Trophoblast cell (in vitro differentiated cells and primary cell): ENCODE results near the gene ALKBH5.

Experiments
- DNase-seq, 2 donors: peaks; one replicate each; pipeline ENCODE4 v3.0.0-alpha.2; 2016
- H2AFZ ChIP-seq: 2 replicates; pipeline ENCODE4 v1.6.1; 2013; ENCODE audit warnings: low read length, moderate library complexity, mild to moderate bottlenecking; ENCODE audit not compliant: insufficient read depth, poor library complexity
- H2AK5ac ChIP-seq: 2 replicates; pipeline ENCODE4 v1.6.1; 2013; ENCODE audit warnings: mild to moderate bottlenecking, low read length
- H2BK120ac ChIP-seq: 2 replicates; pipeline ENCODE4 v1.6.1; 2013; ENCODE audit warnings: low read length, mild to moderate bottlenecking, moderate library complexity; ENCODE audit not compliant: insufficient read depth, poor library complexity
- H2BK12ac ChIP-seq: 2 replicates; pipeline ENCODE4 v1.6.1; 2013; ENCODE audit warnings: mild to moderate bottlenecking, low read length, moderate library complexity
- H2BK5ac ChIP-seq: 2 replicates; pipeline ENCODE4 v1.6.1; 2013; ENCODE audit warnings: low read length, low read depth, moderate library complexity, mild to moderate bottlenecking; ENCODE audit not compliant: poor library complexity
- H3K14ac ChIP-seq: 2 replicates; pipeline ENCODE4 v1.6.1; 2013; ENCODE audit warnings: mild to moderate bottlenecking, low read length
- H3K18ac ChIP-seq: 2 replicates; pipeline ENCODE4 v1.6.1; 2013; ENCODE audit warnings: mild to moderate bottlenecking, low read length
- H3K23ac ChIP-seq: 2 replicates; pipeline ENCODE4 v1.6.1; 2013; ENCODE audit warnings: low read length
- H3K27ac ChIP-seq: 2 replicates; pipeline ENCODE4 v1.5.1; 2013; ENCODE audit warnings: low read depth, mild to moderate bottlenecking, inconsistent platforms, low read length, moderate library complexity
- H3K27me3 ChIP-seq: 2 replicates; pipeline ENCODE4 v1.6.1; 2013; ENCODE audit warnings: inconsistent platforms, mild to moderate bottlenecking, low read length, moderate library complexity; ENCODE audit not compliant: insufficient read depth
- H3K36me3 ChIP-seq, 2 experiments: 1 replicate in 1 of 2; 2 replicates in 1 of 2; pipeline ENCODE4 v1.6.1; 2013; ENCODE audit warnings: low read length in 2 of 2, mild to moderate bottlenecking in 2 of 2, moderate library complexity in 1 of 2; ENCODE audit not compliant: insufficient read depth in 2 of 2, control insufficient read depth in 1 of 2
- H3K4ac ChIP-seq: 2 replicates; pipeline ENCODE4 v1.6.1; 2013; ENCODE audit warnings: low read depth, mild to moderate bottlenecking, low read length, moderate library complexity
- H3K4me1 ChIP-seq, 2 experiments: 1 replicate in 1 of 2; 2 replicates in 1 of 2; pipeline ENCODE4 v1.6.1; 2013; ENCODE audit warnings: low read length in 2 of 2, mild to moderate bottlenecking in 2 of 2, moderate library complexity in 1 of 2; ENCODE audit not compliant: insufficient read depth in 2 of 2, control insufficient read depth in 1 of 2
- H3K4me2 ChIP-seq: 2 replicates; pipeline ENCODE4 v1.6.1; 2013; ENCODE audit warnings: inconsistent platforms, mild to moderate bottlenecking, low read length, moderate library complexity
- H3K4me3 ChIP-seq: 2 replicates; pipeline ENCODE4 v1.5.1; 2013; ENCODE audit warnings: mild to moderate bottlenecking, low read depth, low read length, inconsistent platforms
- H3K79me1 ChIP-seq: one replicate; pipeline ENCODE4 v1.6.1; 2013; ENCODE audit warnings: low read length
- H3K79me2 ChIP-seq: 2 replicates; pipeline ENCODE4 v1.6.1; 2013; ENCODE audit warnings: low read length, mild to moderate bottlenecking; ENCODE audit not compliant: control insufficient read depth, insufficient read depth, poor library complexity
- H3K9ac ChIP-seq: 2 replicates; pipeline ENCODE4 v1.6.1; 2013; ENCODE audit warnings: mild to moderate bottlenecking, low read length
- H3K9me3 ChIP-seq: 2 replicates; pipeline ENCODE4 v1.6.1; 2013; ENCODE audit warnings: low read depth, mild to moderate bottlenecking, control low read depth, inconsistent platforms, low read length; ENCODE audit not compliant: insufficient read depth
- H4K12ac ChIP-seq: 2 replicates; pipeline ENCODE4 v1.6.1; 2013; ENCODE audit warnings: low read depth, mild to moderate bottlenecking, low read length, moderate library complexity
- H4K8ac ChIP-seq: 2 replicates; pipeline ENCODE4 v1.6.1; 2013; ENCODE audit warnings: low read depth, mild to moderate bottlenecking, low read length, moderate library complexity
- H4K91ac ChIP-seq: one replicate; pipeline ENCODE4 v1.6.1; 2013; ENCODE audit warnings: low read depth, mild to moderate bottlenecking, low read length, moderate library complexity
- WGBS: extraction: QIAGEN DNeasy Blood & Tissue Kit; methylation state at CpG from one replicate; pipeline ENCODE4 v1.1.7; 2013; ENCODE audit warnings: missing lambda C conversion rate; ENCODE audit not compliant: insufficient read length, insufficient coverage; ENCODE audit errors: extremely low coverage; 5-methylcytosine and 5-hydroxymethylcytosine counted together

Gene ALKBH5

DNA sequence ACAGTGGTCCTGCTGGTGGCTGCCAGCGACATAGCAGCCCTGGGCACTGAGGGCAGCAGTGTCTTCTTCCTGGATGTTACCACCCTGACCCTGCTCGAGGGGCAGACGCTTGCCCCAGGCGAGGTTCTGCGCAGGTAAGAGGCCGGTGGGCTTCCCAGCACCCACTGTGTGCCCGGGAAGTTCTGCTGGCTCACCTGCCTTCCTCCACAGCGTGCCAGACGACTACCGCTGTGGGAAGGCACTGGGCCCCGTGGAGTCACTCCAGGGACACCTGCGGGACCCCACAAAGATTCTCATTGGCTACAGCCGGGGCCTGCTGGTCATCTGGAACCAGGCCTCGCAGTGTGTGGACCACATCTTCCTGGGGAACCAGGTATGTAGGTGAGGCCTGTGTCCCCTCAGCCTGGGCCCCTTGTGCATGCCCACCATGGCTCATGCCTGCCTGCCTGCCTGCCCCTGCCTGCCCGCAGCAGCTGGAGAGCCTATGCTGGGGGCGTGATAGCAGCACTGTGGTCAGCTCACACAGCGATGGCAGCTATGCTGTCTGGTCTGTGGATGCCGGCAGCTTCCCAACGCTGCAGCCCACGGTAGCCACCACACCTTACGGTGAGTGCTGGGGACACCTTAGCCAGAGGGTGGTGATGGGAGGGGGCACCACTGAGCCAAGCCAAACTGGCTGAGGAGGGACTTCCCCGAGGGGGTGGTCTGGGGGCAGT lies 50.3 kb downstream of the ALKBH5 start:
- Histone ChIP-seq H3K4ac (no peak overlapping the region), H2BK120ac (no peak overlapping the region), H2AFZ (no peak overlapping the region), H4K8ac (no peak overlapping the region), H3K23ac (no peak overlapping the region), H3K79me1 (no peaks in the 10 kb centered on the region), H2AK5ac (no peak overlapping the region), H3K9ac (no peak overlapping the region), H4K12ac (no peak overlapping the region), H3K9me3 (no peaks in the 10 kb centered on the region), H2BK12ac (no peak overlapping the region), H3K79me2 (no peaks in the 10 kb centered on the region), H3K18ac (no peak overlapping the region), H3K27ac (no peak overlapping the region), H3K14ac (no peak overlapping the region), H4K91ac (no peak overlapping the region), H3K4me3 (no peak overlapping the region), H3K36me3 (peaks cover 68% of the 10 kb centered on the region in 2 experiments), H3K4me2 (no peak overlapping the region), H2BK5ac (no peak overlapping the region), H3K27me3 (no peaks in the 10 kb centered on the region), H3K4me1 (no peaks in the 10 kb centered on the region)
- no peak for DNase-seq
- WGBS, result no CpG with 5 or more reads among the region's 22 CpGs

DNA sequence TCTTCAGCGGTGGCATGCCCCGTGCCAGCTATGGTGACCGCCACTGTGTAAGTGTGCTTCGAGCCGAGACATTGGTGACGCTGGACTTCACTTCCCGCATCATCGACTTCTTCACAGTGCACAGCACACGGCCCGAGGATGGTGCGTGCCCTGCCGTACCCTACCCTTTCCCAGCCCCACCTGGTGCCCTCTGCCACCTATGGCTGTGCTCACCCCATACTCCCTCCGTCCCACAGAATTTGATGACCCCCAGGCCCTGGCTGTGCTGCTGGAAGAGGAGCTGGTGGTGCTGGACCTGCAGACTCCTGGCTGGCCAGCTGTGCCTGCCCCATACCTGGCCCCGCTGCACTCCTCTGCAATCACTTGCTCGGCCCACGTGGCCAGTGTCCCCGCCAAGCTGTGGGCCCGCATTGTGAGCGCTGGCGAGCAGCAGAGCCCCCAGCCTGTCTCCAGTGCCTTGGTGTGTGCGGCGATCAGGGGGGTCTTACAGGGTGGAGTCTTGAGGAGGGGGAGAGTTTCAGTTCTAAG lies 51.3 kb downstream of the ALKBH5 start:
- Histone ChIP-seq H3K18ac (no peak overlapping the region), H4K8ac (no peak overlapping the region), H3K27me3 (no peaks in the 10 kb centered on the region), H2BK5ac (no peak overlapping the region), H2BK120ac (no peak overlapping the region), H2BK12ac (no peak overlapping the region), H3K23ac (no peak overlapping the region), H3K4me1 (no peaks in the 10 kb centered on the region), H3K27ac (no peak overlapping the region), H3K4ac (no peak overlapping the region), H3K79me1 (no peaks in the 10 kb centered on the region), H4K91ac (no peak overlapping the region), H2AFZ (no peak overlapping the region), H3K9me3 (no peaks in the 10 kb centered on the region), H3K4me3 (no peak overlapping the region), H3K79me2 (no peaks in the 10 kb centered on the region), H4K12ac (no peak overlapping the region), H3K4me2 (no peak overlapping the region), H3K14ac (no peak overlapping the region), H2AK5ac (no peak overlapping the region), H3K9ac (no peak overlapping the region), H3K36me3 (peaks cover 69 to 73% of the 10 kb centered on the region in 2 experiments)
- no peak for DNase-seq
- WGBS, result no CpG with 5 or more reads among the region's 22 CpGs

DNA sequence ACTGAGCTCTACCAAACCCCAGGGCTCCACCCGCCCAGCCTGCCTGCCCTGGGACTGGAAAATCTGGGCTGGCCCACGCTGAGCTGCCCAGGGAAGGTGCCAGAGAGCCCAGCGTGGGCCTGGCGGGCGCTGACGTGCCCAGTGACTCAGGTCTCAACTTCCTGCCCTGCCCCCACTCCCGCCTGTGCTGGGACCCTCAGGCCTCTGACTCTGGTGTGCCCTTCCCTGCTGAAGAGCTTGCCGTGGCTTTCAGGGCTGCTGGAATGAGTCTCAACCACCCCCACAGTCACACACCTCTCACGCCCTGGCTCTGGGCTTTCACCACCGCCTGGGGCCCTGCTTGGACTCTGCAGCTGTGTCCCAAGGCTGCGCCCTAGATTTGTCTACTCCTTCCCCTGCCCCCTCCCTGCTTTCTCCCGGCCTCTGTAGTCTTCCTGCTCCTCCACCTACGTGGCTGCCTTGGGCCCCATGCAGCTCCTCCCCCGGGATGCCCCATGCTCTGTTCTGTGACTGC lies 52.2 kb downstream of the ALKBH5 start:
- Histone ChIP-seq H4K91ac (no peak overlapping the region), H2BK120ac (no peak overlapping the region), H3K27ac (no peak overlapping the region), H4K12ac (no peak overlapping the region), H3K79me2 (no peaks in the 10 kb centered on the region), H3K18ac (no peak overlapping the region), H3K9ac (no peak overlapping the region), H3K14ac (no peak overlapping the region), H2AK5ac (no peak overlapping the region), H3K36me3 (peaks cover 77 to 80% of the 10 kb centered on the region in 2 experiments), H3K4me2 (no peak overlapping the region), H3K23ac (no peak overlapping the region), H3K4me3 (no peak overlapping the region), H3K79me1 (no peaks in the 10 kb centered on the region), H3K4me1 (no peaks in the 10 kb centered on the region), H4K8ac (no peak overlapping the region), H3K4ac (no peak overlapping the region), H3K9me3 (no peaks in the 10 kb centered on the region), H2AFZ (no peak overlapping the region), H3K27me3 (no peaks in the 10 kb centered on the region), H2BK12ac (no peak overlapping the region), H2BK5ac (no peak overlapping the region)
- no CpG with 5 or more reads among the region's 14 CpGs for WGBS
- no peak for DNase-seq

DNA sequence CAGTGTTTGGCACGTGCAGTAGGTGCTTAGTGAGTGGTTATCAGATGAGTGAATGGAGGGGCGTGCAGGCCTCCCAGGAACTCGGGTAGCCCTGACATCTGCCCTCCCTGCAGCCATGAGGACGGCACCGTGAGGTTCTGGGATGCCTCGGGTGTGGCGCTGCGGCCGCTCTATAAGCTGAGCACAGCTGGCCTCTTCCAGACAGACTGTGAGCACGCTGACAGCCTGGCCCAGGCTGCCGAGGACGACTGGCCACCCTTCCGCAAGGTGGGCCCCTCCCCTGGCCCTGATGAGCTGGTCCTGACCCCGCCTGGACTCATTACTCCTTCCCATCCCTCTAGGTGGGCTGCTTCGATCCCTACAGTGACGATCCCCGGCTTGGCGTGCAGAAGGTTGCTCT lies 52.9 kb downstream of the ALKBH5 start:
- Histone ChIP-seq H3K9me3 (peaks cover 1% of the 10 kb centered on the region), H3K14ac (no peak overlapping the region), H3K4ac (no peak overlapping the region), H4K12ac (no peak overlapping the region), H3K4me3 (no peak overlapping the region), H2BK5ac (no peak overlapping the region), H4K8ac (no peak overlapping the region), H3K27me3 (no peaks in the 10 kb centered on the region), H3K79me2 (no peaks in the 10 kb centered on the region), H3K4me1 (no peaks in the 10 kb centered on the region), H2BK120ac (no peak overlapping the region), H2AFZ (no peak overlapping the region), H2AK5ac (no peak overlapping the region), H3K9ac (no peak overlapping the region), H3K36me3 (peaks cover 84 to 87% of the 10 kb centered on the region in 2 experiments), H2BK12ac (no peak overlapping the region), H3K18ac (no peak overlapping the region), H3K4me2 (no peak overlapping the region), H3K27ac (no peak overlapping the region), H3K79me1 (no peaks in the 10 kb centered on the region), H3K23ac (no peak overlapping the region), H4K91ac (no peak overlapping the region)
- WGBS, result no CpG with 5 or more reads among the region's 18 CpGs
- DNase-seq, result no peak
